ENCODE measurements around the gene LGR6.

DNA sequence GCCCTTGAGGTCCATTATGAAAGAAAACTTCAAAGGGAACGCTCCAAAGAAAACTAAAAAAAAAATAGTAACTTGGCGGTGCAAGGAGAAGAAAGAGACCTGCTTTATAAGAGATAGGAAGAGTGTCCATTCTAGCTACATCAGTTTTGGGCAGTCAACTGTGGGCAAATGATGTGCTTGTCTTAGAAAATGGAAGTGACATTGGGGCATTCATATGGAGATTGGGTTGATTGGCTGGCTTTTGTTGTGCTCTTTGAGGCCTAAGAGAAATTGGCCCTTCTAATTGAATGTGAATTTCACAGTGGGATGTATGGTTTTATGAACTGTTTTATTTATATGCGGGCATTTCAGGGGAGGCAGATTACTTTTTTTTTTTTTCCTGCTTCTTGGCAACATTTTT lies 168.1 kb downstream of the LGR6 start:
- TF ChIP-seq, protein P1, sequence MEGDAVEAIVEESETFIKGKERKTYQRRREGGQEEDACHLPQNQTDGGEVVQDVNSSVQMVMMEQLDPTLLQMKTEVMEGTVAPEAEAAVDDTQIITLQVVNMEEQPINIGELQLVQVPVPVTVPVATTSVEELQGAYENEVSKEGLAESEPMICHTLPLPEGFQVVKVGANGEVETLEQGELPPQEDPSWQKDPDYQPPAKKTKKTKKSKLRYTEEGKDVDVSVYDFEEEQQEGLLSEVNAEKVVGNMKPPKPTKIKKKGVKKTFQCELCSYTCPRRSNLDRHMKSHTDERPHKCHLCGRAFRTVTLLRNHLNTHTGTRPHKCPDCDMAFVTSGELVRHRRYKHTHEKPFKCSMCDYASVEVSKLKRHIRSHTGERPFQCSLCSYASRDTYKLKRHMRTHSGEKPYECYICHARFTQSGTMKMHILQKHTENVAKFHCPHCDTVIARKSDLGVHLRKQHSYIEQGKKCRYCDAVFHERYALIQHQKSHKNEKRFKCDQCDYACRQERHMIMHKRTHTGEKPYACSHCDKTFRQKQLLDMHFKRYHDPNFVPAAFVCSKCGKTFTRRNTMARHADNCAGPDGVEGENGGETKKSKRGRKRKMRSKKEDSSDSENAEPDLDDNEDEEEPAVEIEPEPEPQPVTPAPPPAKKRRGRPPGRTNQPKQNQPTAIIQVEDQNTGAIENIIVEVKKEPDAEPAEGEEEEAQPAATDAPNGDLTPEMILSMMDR (IDR thresholded peaks at IDR 0.05): no peak
- TF ChIP-seq POLR2AphosphoS5 (IDR thresholded peaks at IDR 0.05): no peak

Data from esophagus muscularis mucosa (tissue), 3 donors.